HUES48 (cell line): Measurements from ENCODE around the gene TRPV4.

Experiments used
- H3K27ac ChIP-seq: one replicate; pipeline ENCODE4 v1.7.0; 2013; ENCODE audit warnings: low read depth, low read length, inconsistent platforms
- H3K27me3 ChIP-seq: 2 replicates; pipeline ENCODE4 v1.6.1; 2013; ENCODE audit warnings: mild to moderate bottlenecking, low read length; ENCODE audit not compliant: control insufficient read depth, insufficient read depth
- H3K36me3 ChIP-seq: 2 replicates; pipeline ENCODE4 v1.6.1; 2013; ENCODE audit warnings: low read length; ENCODE audit not compliant: control insufficient read depth, insufficient read depth
- H3K4me1 ChIP-seq: 2 replicates; pipeline ENCODE4 v1.6.1; 2013; ENCODE audit warnings: mild to moderate bottlenecking, low read length; ENCODE audit not compliant: control insufficient read depth, insufficient read depth
- H3K4me3 ChIP-seq: 2 replicates; pipeline ENCODE4 v1.5.1; 2013; ENCODE audit warnings: mild to moderate bottlenecking, low read depth, low read length
- H3K9ac ChIP-seq: 2 replicates; pipeline ENCODE4 v1.6.1; 2013; ENCODE audit warnings: mild to moderate bottlenecking, low read depth, low read length, moderate library complexity
- H3K9me3 ChIP-seq: 2 replicates; pipeline ENCODE4 v1.6.1; 2013; ENCODE audit warnings: low read length; ENCODE audit not compliant: control insufficient read depth, insufficient read depth

The TRPV4 gene

DNA sequence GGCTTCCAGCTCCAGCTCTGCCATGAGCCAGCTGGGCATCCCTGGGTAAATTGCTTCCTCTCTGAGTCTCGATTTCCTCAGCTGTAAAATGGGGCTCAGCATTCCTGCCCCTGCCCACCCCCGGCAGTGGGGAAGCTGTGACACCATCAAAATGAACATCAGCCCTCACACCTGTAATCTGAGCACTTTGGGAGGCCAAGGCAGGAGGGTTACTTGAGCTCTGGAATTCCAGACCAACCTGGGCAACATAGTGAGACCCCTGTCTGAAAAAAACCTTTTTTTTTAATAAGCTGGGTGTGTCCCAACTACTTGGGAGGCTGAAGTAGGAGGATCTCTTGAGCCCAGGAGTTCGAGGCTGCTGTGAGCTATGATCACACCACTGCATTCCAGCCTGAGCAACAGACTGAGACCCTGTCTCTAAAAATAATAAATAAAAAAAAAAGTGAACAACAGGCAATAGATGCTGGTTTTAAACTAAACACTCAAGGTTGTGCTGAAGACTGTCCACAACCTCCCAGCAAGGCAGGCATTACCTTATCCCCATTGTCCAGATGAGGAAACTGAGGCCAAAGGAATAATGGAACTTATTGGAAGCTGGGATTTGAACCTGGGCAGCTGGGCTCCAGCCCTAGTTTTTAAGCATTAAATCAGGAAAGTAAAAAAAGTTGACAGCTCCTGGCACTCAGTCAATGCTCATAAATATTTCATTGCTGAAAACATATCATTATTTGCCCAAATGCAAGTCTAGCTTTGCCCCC is 4.3 kb downstream of the TRPV4 start:
- H3K9me3 ChIP-seq = no peaks in the 10 kb centered on the region
- no peak overlapping the region for H3K4me3 ChIP-seq
- no peak overlapping the region for H3K9ac ChIP-seq
- H3K36me3 ChIP-seq = no peaks in the 10 kb centered on the region
- peaks cover 5% of the 10 kb centered on the region; the same call in 1 of the 2 replicates for H3K4me1 ChIP-seq
- H3K27ac ChIP-seq = no peak overlapping the region
- H3K27me3 ChIP-seq = no peaks in the 10 kb centered on the region

DNA sequence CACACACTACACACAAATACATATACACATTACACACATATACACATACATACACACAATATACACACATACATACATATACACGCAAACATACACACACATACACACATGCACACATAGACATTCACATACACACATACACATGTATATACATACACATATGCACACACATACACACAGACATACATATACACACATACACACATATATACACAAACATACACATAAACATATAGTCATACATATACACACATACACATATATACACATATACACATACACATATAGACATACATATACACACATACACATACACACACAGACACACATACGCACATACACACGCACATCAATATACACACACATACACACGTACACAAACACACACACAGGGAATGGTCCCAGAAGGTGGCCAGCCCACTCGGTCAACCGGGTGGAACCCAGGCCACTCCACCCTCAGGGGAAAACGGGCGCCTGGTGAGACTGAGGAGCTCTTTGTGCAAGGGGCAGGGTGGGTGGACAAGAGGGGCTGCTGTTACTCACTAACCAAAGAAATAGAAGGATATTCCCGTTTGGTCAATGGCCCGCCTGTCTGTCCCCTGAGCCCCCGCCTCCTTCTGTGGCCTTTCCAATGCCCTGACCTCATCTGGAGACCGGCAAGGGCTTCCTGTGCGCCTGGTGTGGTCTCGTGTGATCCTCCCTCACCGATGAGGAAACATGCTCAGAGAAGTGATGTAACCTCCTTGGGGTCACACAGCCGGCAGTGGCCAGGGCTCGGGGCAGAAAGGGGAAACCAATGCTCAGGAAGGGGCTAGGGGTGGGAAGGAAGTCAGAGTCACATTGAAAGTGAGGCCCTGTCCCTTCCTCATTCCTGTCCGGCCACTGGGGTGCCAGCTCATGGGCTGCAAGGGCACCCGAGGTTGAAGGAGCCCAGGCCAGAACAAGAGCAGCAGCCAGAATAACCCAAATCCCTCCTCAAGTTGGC is 5.3 kb downstream of the TRPV4 start:
- H3K36me3 ChIP-seq = no peaks in the 10 kb centered on the region
- H3K4me3 ChIP-seq = no peak overlapping the region
- H3K4me1 ChIP-seq = peaks cover 5% of the 10 kb centered on the region; the same call in 1 of the 2 replicates
- no peak overlapping the region for H3K9ac ChIP-seq
- H3K27me3 ChIP-seq = no peaks in the 10 kb centered on the region
- H3K9me3 ChIP-seq = no peaks in the 10 kb centered on the region
- no peak overlapping the region for H3K27ac ChIP-seq

DNA sequence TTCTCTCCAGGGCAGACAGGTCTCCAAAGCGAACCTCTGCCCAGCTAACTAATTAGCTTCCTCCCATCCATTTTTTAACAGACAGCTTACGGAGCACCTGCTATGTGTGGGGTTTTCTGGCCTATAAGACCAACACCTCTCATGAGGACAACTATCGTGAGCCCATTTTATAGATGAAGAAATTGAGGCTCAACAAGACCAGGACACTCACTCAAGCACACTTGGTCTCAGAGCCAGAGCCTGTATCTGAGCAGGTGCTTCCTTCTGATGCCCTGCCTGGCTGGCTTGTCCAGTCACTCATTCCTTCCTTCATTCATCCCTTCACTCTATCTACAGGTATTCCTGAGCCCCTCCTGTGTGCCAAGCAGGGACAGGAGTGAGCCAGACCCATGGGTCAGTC is 6.1 kb downstream of the TRPV4 start:
- H3K9me3 ChIP-seq = no peaks in the 10 kb centered on the region
- peaks cover 10% of the 10 kb centered on the region; the same call in 1 of the 2 replicates for H3K4me1 ChIP-seq
- H3K27me3 ChIP-seq = no peaks in the 10 kb centered on the region
- no peak overlapping the region for H3K9ac ChIP-seq
- H3K4me3 ChIP-seq = no peak overlapping the region
- no peak overlapping the region for H3K27ac ChIP-seq
- H3K36me3 ChIP-seq = no peaks in the 10 kb centered on the region

DNA sequence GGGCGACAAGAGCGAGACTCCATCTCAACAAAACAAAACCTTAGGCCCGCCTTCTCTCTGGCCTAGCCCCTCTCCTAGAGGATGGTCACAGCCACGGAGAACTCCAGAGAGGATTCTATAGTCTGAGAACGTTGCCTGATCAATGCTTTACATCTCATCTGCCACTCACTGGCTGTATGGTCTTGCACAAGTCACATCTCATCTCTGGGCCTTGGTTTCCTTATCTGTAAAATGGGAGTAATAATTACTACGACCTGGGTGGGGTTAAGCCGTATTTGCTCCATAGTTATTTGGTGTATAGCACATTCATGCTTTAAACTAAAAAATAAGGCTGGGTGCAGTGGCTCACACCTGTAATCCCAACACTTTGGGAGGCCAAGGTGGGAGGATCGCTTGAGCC is 8.5 kb downstream of the TRPV4 start:
- no peak overlapping the region for H3K4me3 ChIP-seq
- H3K27ac ChIP-seq = no peak overlapping the region

DNA sequence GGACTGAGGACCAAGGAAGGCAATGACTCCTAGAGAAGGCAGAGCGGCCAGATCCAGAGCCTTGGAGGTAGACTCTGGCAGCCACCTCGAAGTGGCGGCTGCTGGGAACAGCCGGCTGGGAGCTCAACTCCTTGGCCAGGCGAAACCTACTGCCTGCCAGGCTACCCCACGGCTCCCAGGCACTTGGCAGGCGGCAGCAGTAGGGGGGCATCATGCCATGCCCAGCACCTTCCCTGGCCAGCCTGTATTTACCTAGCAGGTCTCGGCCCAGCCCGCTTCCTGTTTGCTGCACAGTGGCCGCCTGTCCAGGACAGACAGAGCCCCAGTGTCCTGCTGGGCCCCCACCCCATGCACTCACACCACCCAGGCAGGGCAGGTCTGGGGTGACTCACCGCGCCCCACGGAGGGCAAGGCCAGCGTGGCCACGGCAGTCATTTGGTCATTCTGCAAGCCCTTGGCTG is 10.2 kb downstream of the TRPV4 start:
- no peak overlapping the region for H3K4me3 ChIP-seq

More for the DNA sequence above, 8.5 kb downstream of the TRPV4 start:
- Histone ChIP-seq H3K4me1 (peaks cover 6% of the 10 kb centered on the region; the same call in 1 of the 2 replicates), H3K36me3 (no peaks in the 10 kb centered on the region), H3K9me3 (no peaks in the 10 kb centered on the region), H3K9ac (no peak overlapping the region), H3K27me3 (no peaks in the 10 kb centered on the region)

DNA sequence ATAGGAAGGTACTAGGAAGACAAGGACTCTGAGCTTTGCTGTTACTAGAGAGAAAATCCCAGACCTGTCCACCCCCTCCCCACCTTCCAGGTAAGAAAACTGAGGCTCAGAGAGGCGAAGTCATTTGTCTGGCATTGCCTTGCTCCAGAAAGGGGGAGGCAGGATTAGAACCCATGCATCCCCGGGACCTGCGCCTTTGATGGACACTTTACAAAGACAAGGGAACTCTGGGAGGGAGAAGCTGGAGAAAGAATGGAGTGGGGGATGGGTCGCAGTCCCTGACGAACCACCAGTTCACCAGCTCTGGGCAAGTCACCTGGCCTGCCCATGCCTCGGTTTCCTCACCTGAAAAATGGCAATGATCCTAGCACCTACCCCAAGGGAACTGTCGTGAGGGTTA is 10.8 kb downstream of the TRPV4 start:
- no peaks in the 10 kb centered on the region for H3K36me3 ChIP-seq
- H3K9me3 ChIP-seq = no peaks in the 10 kb centered on the region
- H3K4me3 ChIP-seq = no peak overlapping the region
- no peak overlapping the region for H3K9ac ChIP-seq
- H3K27ac ChIP-seq = no peak overlapping the region
- no peaks in the 10 kb centered on the region for H3K27me3 ChIP-seq
- peaks cover 6% of the 10 kb centered on the region; the same call in 1 of the 2 replicates for H3K4me1 ChIP-seq

More for the DNA sequence above, 10.2 kb downstream of the TRPV4 start:
- no peaks in the 10 kb centered on the region for H3K27me3 ChIP-seq
- no peak overlapping the region for H3K27ac ChIP-seq
- no peak overlapping the region for H3K9ac ChIP-seq
- no peaks in the 10 kb centered on the region for H3K36me3 ChIP-seq
- no peaks in the 10 kb centered on the region for H3K9me3 ChIP-seq
- peaks cover 6% of the 10 kb centered on the region; the same call in 1 of the 2 replicates for H3K4me1 ChIP-seq

DNA sequence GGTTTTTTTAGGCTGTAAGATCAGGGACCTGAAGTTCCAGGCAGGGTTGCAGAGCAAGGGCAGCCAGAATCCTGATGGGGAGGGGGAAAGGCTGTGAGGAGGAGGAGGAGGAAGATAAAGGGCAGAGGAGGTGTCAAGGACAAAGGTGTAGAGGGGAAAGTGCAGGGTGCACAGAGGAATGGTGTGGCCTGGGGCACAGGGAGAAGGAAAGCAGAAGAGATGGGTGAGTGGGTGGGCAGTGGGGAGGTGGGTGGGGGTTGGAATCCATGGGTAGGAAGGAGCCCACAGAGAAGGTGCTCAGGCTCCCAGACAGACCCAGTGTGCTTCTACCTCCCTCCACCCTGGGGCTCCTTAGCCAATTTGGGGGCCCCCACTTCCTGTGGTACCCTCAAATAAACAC is 11.2 kb downstream of the TRPV4 start:
- Histone ChIP-seq H3K4me1 (peaks cover 6% of the 10 kb centered on the region; the same call in 1 of the 2 replicates), H3K27me3 (no peaks in the 10 kb centered on the region), H3K27ac (no peak overlapping the region)

DNA sequence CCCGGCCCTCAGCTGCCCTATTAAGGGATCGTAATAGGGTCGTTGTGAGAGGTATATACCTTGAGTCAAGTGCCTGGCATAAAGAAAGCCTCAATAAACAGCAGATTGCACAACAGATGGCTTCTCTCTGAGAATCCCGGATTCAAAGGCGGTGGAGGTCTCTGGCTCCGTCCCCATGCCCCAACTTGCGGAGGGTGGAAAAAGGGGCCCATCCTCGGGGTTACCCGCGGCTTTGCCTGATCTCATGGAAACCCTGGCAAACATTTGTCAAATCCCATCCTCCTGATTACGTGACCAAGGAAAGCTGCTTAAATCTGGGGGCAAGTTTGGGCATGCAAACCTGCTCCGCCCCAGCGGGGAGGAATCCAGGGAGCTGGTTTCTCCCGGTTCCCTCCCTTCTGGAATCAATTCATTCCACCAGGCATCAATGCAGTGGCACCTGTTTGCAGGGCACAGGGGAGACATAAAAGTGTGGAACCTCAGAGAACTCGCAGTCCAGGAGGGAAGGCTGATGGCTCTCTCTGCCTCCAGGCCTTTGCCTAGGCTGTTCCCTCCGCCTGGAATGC is 12.3 kb downstream of the TRPV4 start:
- H3K36me3 ChIP-seq = no peaks in the 10 kb centered on the region
- no peak overlapping the region for H3K9ac ChIP-seq
- H3K27me3 ChIP-seq = no peaks in the 10 kb centered on the region
- H3K4me1 ChIP-seq = peaks cover 6% of the 10 kb centered on the region; the same call in 1 of the 2 replicates
- no peak overlapping the region for H3K27ac ChIP-seq
- H3K9me3 ChIP-seq = no peaks in the 10 kb centered on the region
- no peak overlapping the region for H3K4me3 ChIP-seq

More for the DNA sequence above, 11.2 kb downstream of the TRPV4 start:
- no peak overlapping the region for H3K4me3 ChIP-seq
- H3K9ac ChIP-seq = no peak overlapping the region
- H3K36me3 ChIP-seq = no peaks in the 10 kb centered on the region
- H3K9me3 ChIP-seq = no peaks in the 10 kb centered on the region

DNA sequence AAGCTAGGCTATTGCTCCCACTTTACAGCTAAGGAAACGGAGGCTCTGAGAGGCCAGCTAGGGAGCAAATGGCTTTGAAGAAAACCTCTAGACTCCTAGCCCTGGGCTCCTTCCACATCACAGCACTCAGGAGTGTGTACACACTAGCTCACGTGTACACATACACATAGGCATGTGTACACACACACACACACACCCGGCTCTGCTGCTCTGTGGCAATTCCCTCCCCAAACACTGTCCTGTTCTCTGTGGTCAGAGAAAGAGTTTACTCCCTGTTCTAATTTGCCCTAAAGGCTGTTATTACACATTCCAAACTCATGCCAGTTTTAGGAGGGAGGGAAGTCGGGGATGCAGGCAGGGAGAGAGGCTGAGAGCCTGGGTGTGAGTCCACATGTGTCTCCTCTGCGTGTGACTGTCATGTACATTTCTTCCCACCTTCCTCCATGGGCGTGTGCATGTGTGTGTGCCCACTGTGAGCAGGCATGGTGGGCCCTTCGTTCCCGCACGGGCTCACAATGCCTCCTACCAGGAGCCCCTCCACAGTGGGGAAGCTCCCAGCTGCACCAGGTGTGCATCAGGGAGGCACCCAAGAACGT is 14.2 kb downstream of the TRPV4 start:
- no peak overlapping the region for H3K9ac ChIP-seq
- H3K36me3 ChIP-seq = peaks cover 2% of the 10 kb centered on the region; the same call in 1 of the 2 replicates
- H3K4me1 ChIP-seq = peaks cover 6% of the 10 kb centered on the region; the same call in 1 of the 2 replicates
- H3K27me3 ChIP-seq = no peaks in the 10 kb centered on the region
- H3K4me3 ChIP-seq = no peak overlapping the region
- H3K27ac ChIP-seq = no peak overlapping the region
- no peaks in the 10 kb centered on the region for H3K9me3 ChIP-seq

DNA sequence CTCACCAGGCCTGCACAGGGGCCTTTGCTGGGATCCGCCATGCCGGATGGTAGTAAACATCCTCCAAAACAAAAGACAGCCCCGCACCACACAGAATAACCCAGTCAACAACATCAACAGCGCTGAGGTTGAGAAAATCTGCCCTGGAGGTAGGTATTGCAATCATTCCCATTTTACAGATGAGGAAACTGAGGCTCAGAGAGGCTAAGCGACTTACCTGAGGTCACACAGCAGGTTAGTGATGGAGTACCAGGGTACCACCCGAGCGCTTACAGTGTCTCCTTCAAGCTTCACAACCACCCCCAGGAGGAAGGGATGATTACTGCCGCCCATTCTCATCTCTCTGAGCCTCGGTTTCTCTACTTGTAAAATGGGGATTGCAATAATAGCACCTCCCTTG is 14.9 kb downstream of the TRPV4 start:
- no peak overlapping the region for H3K27ac ChIP-seq
- H3K9me3 ChIP-seq = no peaks in the 10 kb centered on the region
- no peak overlapping the region for H3K9ac ChIP-seq
- peaks cover 6% of the 10 kb centered on the region; the same call in 1 of the 2 replicates for H3K4me1 ChIP-seq
- H3K27me3 ChIP-seq = no peaks in the 10 kb centered on the region
- H3K4me3 ChIP-seq = no peak overlapping the region
- H3K36me3 ChIP-seq = peaks cover 7% of the 10 kb centered on the region; the same call in 1 of the 2 replicates
